HCT116 (cell line): ENCODE results near the gene SNORC. TPM values are rescaled to one million over a fixed set of nuclear protein-coding genes. Genes with fewer than 3 reads are reported as not detected.

Experiments
- ATAC-seq: fragments of 200-7000 bp; cut with Tn5 transposase; 2 replicates; pipeline ENCODE4 v1.9.1; 2020; ENCODE audit warnings: mild to moderate bottlenecking, moderate library complexity
- BruUV-seq: library from RNA; stranded (reverse); fragments of 400-500 nt; replicated peaks from 2 replicates; lab custom pipeline; 2021; lab: Mats Ljungman, UMichigan
- CTCF ChIA-PET: fragments of 300-600 bp; sonication (Branson Sonifier 250); formaldehyde crosslinking; loops from one replicate; lab custom pipeline; 2021; ENCODE audit warnings: antibody characterized with exemption; lab: Charles Lee
- POLR2A ChIA-PET: fragments of 300-600, 350-600 bp; sonication (Branson Sonifier 250); formaldehyde crosslinking; loops from one replicate; lab custom pipeline; 2021; ENCODE audit warnings: antibody characterized with exemption; lab: Charles Lee
- RAD21 ChIA-PET, 2 experiments: fragments of 300-600 bp; sonication (Branson Sonifier 250); formaldehyde crosslinking; loops; one replicate each; lab custom pipeline; 2023; ENCODE audit warnings: low total read pairs in 2 of 2; ENCODE audit not compliant: uncharacterized antibody in 2 of 2, unreplicated experiment in 2 of 2, low non-redundant PET in 1 of 2; lab: Charles Lee
- DNase-seq: peaks from one replicate; pipeline ENCODE4 v3.0.0-alpha.2; 2010; ENCODE audit warnings: low read depth, low spot score
- H2AFZ ChIP-seq: fragments of 200-600 bp; shearing (Covaris generic), sonication (generic); 2 replicates; pipeline ENCODE4 v1.6.1; 2017; ENCODE audit warnings: low read depth, mixed run types, mixed read lengths, antibody characterized with exemption, low read length; ENCODE audit not compliant: poor library complexity, severe bottlenecking
- H3K27ac ChIP-seq: 2 replicates; pipeline ENCODE4 v1.5.1; 2012; ENCODE audit warnings: low read depth, low read length
- H3K27me3 ChIP-seq: fragments of 200-600 bp; sonication (generic); 2 replicates; pipeline ENCODE4 v1.6.1; 2016; ENCODE audit warnings: mixed run types, low read length, mixed read lengths; ENCODE audit not compliant: insufficient read depth
- H3K36me3 ChIP-seq, 2 experiments: fragments of 200-500 bp in 1 of 2; fragments of 200-600 bp in 1 of 2; sonication (Bioruptor generic) in 1 of 2; sonication (generic) in 1 of 2; 2 replicates each; pipeline versions ENCODE4 v1.5.1 to v1.6.1; 2014 to 2016; ENCODE audit warnings: low read length in 2 of 2, inconsistent platforms in 1 of 2, mixed read lengths in 1 of 2, mixed run types in 1 of 2; ENCODE audit not compliant: insufficient read depth in 2 of 2, control insufficient read depth in 1 of 2
- H3K4me1 ChIP-seq, 2 experiments: fragments of 200-600 bp in 1 of 2; sonication (generic) in 1 of 2; 2 replicates each; pipeline versions ENCODE4 v1.5.1 to v1.6.1; 2012 to 2017; ENCODE audit warnings: low read length in 2 of 2, inconsistent platforms in 1 of 2, mild to moderate bottlenecking in 1 of 2, mixed read lengths in 1 of 2, mixed run types in 1 of 2, moderate library complexity in 1 of 2; ENCODE audit not compliant: insufficient read depth in 2 of 2, control insufficient read depth in 1 of 2
- H3K4me2 ChIP-seq: fragments of 200-600 bp; sonication (generic); 2 replicates; pipeline ENCODE4 v1.6.1; 2017; ENCODE audit warnings: mixed run types, low read length, mixed read lengths
- H3K4me3 ChIP-seq, 2 experiments: fragments of 200-600 bp in 1 of 2; sonication (generic) in 1 of 2; replicated peaks in 1 of 2; 2 replicates each; pipeline ENCODE4 v1.5.1; 2011 to 2016; ENCODE audit warnings: low read length in 2 of 2, control low read depth in 1 of 2, low read depth in 1 of 2, mild to moderate bottlenecking in 1 of 2, mixed read lengths in 1 of 2, mixed run types in 1 of 2
- H3K79me2 ChIP-seq: fragments of 200-600 bp; sonication (generic); 2 replicates; pipeline ENCODE4 v1.6.1; 2017; ENCODE audit warnings: mild to moderate bottlenecking, mixed run types, low read length, moderate library complexity, mixed read lengths; ENCODE audit not compliant: insufficient read depth
- H3K9ac ChIP-seq: fragments of 200-600 bp; sonication (generic); 2 replicates; pipeline ENCODE4 v1.6.1; 2016; ENCODE audit warnings: low read length, mixed read lengths
- H3K9me2 ChIP-seq: fragments of 200-600 bp; sonication (generic), shearing (Covaris generic); 2 replicates; pipeline ENCODE4 v1.6.1; 2017; ENCODE audit warnings: mixed run types, mild to moderate bottlenecking, moderate library complexity; ENCODE audit not compliant: insufficient read depth
- H3K9me3 ChIP-seq, 2 experiments: fragments of 200-500 bp in 1 of 2; fragments of 200-600 bp in 1 of 2; sonication (Bioruptor generic) in 1 of 2; sonication (generic) in 1 of 2; 2 replicates each; pipeline ENCODE4 v1.6.1; 2014 to 2017; ENCODE audit warnings: low read length in 2 of 2, mixed read lengths in 2 of 2, inconsistent platforms in 1 of 2, low read depth in 1 of 2, mild to moderate bottlenecking in 1 of 2, mixed run types in 1 of 2, moderate library complexity in 1 of 2; ENCODE audit not compliant: control insufficient read depth in 1 of 2, insufficient read depth in 1 of 2
- H4K20me1 ChIP-seq: fragments of 200-600 bp; sonication (generic), shearing (Covaris generic); 2 replicates; pipeline ENCODE4 v1.6.1; 2017; ENCODE audit warnings: mixed run types, mild to moderate bottlenecking, moderate library complexity; ENCODE audit not compliant: insufficient read depth
- CTCF ChIP-seq, 3 experiments: fragments of 200-600 bp in 1 of 3; sonication (generic) in 1 of 3; IDR thresholded peaks in 2 of 3; conservative IDR thresholded peaks in 1 of 3; 2 replicates each; pipeline ENCODE4 v1.5.1; 2012 to 2017; ENCODE audit warnings: low read depth in 2 of 3, low read length in 2 of 3, antibody characterized with exemption in 1 of 3, borderline replicate concordance in 1 of 3, control low read depth in 1 of 3, mild to moderate bottlenecking in 1 of 3, mixed read lengths in 1 of 3, mixed run types in 1 of 3, moderate library complexity in 1 of 3; ENCODE audit not compliant: insufficient read depth in 1 of 3
- FOSL1 ChIP-seq: IDR thresholded peaks from 2 replicates; pipeline ENCODE4 v1.6.1; 2012; ENCODE audit warnings: low read depth
- MAX ChIP-seq: IDR thresholded peaks from 2 replicates; pipeline ENCODE4 v1.6.1; 2012
- RAD21 ChIP-seq: IDR thresholded peaks from 2 replicates; pipeline ENCODE4 v1.6.1; 2012; ENCODE audit warnings: low read depth, mild to moderate bottlenecking
- TCF7L2 ChIP-seq: IDR thresholded peaks from 2 replicates; pipeline ENCODE4 v1.7.0; 2011; ENCODE audit warnings: borderline replicate concordance, inconsistent platforms; ENCODE audit not compliant: insufficient read depth, insufficient read length; ENCODE audit errors: extremely low read depth
- intact Hi-C: fragments of 100-400 bp; cut with micrococcal nuclease; formaldehyde crosslinking; loops from 2 replicates; pipeline ENCODE4 v1.10.0; 2022
- total RNA-seq: library from RNA; stranded (reverse); gene quantifications from one replicate; pipeline ENCODE4 v1.2.1, GENCODE V29; 2021; ENCODE audit not compliant: unreplicated experiment
- TF ChIP-seq, protein P1 (sequence below): IDR thresholded peaks from 2 replicates; pipeline ENCODE4 v1.6.1; 2011; ENCODE audit warnings: mild to moderate bottlenecking, low read length, moderate library complexity; ENCODE audit not compliant: insufficient replicate concordance; ENCODE audit errors: extremely low read depth

Gene SNORC
- total RNA-seq, 1 experiment from 2014 or later: 14.0 TPM

- TF ChIP-seq, protein P1, sequence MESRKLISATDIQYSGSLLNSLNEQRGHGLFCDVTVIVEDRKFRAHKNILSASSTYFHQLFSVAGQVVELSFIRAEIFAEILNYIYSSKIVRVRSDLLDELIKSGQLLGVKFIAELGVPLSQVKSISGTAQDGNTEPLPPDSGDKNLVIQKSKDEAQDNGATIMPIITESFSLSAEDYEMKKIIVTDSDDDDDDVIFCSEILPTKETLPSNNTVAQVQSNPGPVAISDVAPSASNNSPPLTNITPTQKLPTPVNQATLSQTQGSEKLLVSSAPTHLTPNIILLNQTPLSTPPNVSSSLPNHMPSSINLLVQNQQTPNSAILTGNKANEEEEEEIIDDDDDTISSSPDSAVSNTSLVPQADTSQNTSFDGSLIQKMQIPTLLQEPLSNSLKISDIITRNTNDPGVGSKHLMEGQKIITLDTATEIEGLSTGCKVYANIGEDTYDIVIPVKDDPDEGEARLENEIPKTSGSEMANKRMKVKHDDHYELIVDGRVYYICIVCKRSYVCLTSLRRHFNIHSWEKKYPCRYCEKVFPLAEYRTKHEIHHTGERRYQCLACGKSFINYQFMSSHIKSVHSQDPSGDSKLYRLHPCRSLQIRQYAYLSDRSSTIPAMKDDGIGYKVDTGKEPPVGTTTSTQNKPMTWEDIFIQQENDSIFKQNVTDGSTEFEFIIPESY: no peak
Observed at GRCh38 chr2:232886632-232887031, 16.6 kb downstream of the SNORC start (continued).

DNA sequence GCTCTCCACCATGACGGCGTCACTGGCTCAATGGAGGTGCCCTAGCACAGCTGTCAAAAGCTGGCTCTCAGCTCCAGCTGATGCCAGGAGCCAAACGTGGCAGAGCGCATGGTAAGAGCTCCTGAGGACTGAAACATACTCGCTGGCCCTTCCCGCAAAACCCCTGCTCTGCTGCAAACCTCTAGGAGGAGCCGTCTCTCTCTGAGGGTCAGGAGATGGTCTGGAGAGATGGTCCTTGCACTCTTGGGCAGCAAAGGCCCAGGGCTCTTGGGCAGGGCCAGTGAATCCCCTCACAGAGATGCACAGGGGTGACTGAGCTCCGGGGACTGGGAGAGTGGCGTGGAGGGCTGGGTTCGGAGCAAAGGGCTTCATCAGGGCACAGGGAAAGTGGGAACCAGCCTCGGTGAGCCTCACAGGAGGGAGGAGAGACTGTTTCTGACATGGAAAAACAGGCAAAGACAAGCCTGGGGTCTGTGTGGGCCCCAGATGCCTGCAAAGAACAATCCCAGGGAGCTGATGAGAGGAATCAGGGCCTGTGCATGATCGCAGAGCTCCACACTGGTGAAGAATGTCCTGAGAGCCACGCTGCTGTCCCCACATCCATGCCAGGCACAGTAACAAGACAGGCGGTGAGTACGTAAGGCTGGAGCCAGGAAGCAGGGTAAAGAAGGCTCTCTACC, 17.2 kb downstream of the SNORC start:
- intact Hi-C loops: no loop called here
- Histone ChIP-seq H3K9me3 (no peaks in the 10 kb centered on the region), H3K4me3 (no peak overlapping the region), H3K4me1 (peaks cover 15 to 25% of the 10 kb centered on the region in 2 experiments), H4K20me1 (no peaks in the 10 kb centered on the region), H3K9ac (no peak overlapping the region), H3K9me2 (no peaks in the 10 kb centered on the region), H3K36me3 (no peaks in the 10 kb centered on the region), H3K27me3 (no peaks in the 10 kb centered on the region), H3K27ac (no peak overlapping the region), H3K79me2 (no peaks in the 10 kb centered on the region), H2AFZ (no peak overlapping the region), H3K4me2 (no peak overlapping the region)
- DNase-seq (no peak), ATAC-seq (no peak)
- CTCF ChIA-PET: interaction anchor here (0.6 kb wide), 1 partner anchor 32 kb away, joined by 3 read pairs; no protein-coding TSS in a partner anchor
- POLR2A ChIA-PET: no interaction called here
- no TSS peak for BruUV-seq
- RAD21 ChIA-PET: no interaction called here
- peak in 2 of 3 experiments; percentile 23 to 33; a peak in 3 of 6 replicates for TF ChIP-seq CTCF (IDR thresholded peaks at IDR 0.05 in 2 of 3, conservative IDR thresholded peaks at IDR 0.05 in 1 of 3; ENCODE audit: borderline replicate concordance in 1 of 3, insufficient read depth in 1 of 3, low read depth in 2 of 3, low read length in 2 of 3)
- peak; percentile 55; the same call in 1 of the 2 replicates for TF ChIP-seq RAD21
- no peak for TF ChIP-seq TCF7L2
- TF ChIP-seq FOSL1: no peak
- TF ChIP-seq MAX: no peak
